Lung (tissue), 12 donors: ENCODE results near the gene SH3BP4. TPM values are rescaled to one million over a fixed set of nuclear protein-coding genes. Genes with fewer than 3 reads are reported as not detected.

Experiments
- ATAC-seq: fragments of 200-7000 bp; cut with Tn5 transposase; one replicate; pipeline ENCODE4 v1.9.1; 2020; ENCODE audit warnings: moderate number of reproducible peaks; ENCODE audit not compliant: insufficient read depth, low FRiP score
- DNase-seq, 3 donors: peaks; one replicate each; pipeline ENCODE4 v3.0.0-alpha.2; 2013 to 2017
- H3K27ac ChIP-seq, 2 donors: one replicate each; pipeline ENCODE4 v1.5.1; 2013; ENCODE audit warnings: mild to moderate bottlenecking in 2 of 2, moderate library complexity in 2 of 2, control low read depth in 1 of 2, inconsistent platforms in 1 of 2, low read depth in 1 of 2, low read length in 1 of 2
- H3K27me3 ChIP-seq, 3 donors: one replicate each; pipeline ENCODE4 v1.5.1; 2013; ENCODE audit warnings: low read length in 2 of 3; ENCODE audit not compliant: control insufficient read depth in 3 of 3, insufficient read depth in 3 of 3
- H3K36me3 ChIP-seq, 4 donors: one replicate each; pipeline ENCODE4 v1.5.1; 2013; ENCODE audit warnings: low read length in 4 of 4, mild to moderate bottlenecking in 1 of 4, moderate library complexity in 1 of 4; ENCODE audit not compliant: control insufficient read depth in 4 of 4, insufficient read depth in 4 of 4
- H3K4me1 ChIP-seq, 5 donors: one replicate each; pipeline ENCODE4 v1.5.1; 2013; ENCODE audit warnings: low read length in 5 of 5, mild to moderate bottlenecking in 2 of 5, moderate library complexity in 1 of 5; ENCODE audit not compliant: control insufficient read depth in 5 of 5, insufficient read depth in 5 of 5
- H3K4me3 ChIP-seq: one replicate; pipeline ENCODE4 v1.5.1; 2013; ENCODE audit warnings: mild to moderate bottlenecking, control low read depth, moderate library complexity
- H3K9ac ChIP-seq, 2 donors: one replicate each; pipeline ENCODE4 v1.5.1; 2013; ENCODE audit warnings: low read length in 2 of 2, control low read depth in 1 of 2; ENCODE audit not compliant: insufficient read depth in 1 of 2
- H3K9me3 ChIP-seq, 4 donors: one replicate each; pipeline ENCODE4 v1.5.1; 2013; ENCODE audit warnings: low read length in 3 of 4, mild to moderate bottlenecking in 1 of 4, moderate library complexity in 1 of 4; ENCODE audit not compliant: control insufficient read depth in 4 of 4, insufficient read depth in 3 of 4
- CTCF ChIP-seq: IDR thresholded peaks from 2 replicates; pipeline ENCODE4 v1.5.1; 2012; ENCODE audit warnings: mild to moderate bottlenecking; ENCODE audit errors: control extremely low read depth, extremely low read depth
- WGBS, 2 donors: extraction: QIAGEN DNeasy Blood & Tissue Kit; methylation state at CpG; one replicate each; pipeline ENCODE4 v1.1.7; 2013; 5-methylcytosine and 5-hydroxymethylcytosine counted together
- polyA plus RNA-seq, 2 donors: library from polyadenylated mRNA; stranded (reverse); fragments of 200-250 nt; gene quantifications; one replicate each; pipeline ENCODE4 v1.2.1, GENCODE V29; 2013
- total RNA-seq, 2 donors: library from RNA; depleted of rRNA in 1 of 2; stranded (reverse); fragments of >200 nt in 1 of 2; gene quantifications; one replicate each; pipeline ENCODE4 v1.2.1, GENCODE V29; 2014 to 2021
- donor health status: control.
- donor health status: control.
- donor health status: Bipolar disorder and iron deficiency.
- donor health status: healthy.
- donor health status: DM: yes; HTN: yes; CAD: no.

The SH3BP4 gene
- total and polyA plus RNA-seq, 4 donors = 12.0 to 36.5 (median 18.2) TPM

GRCh38 chr2:235002198-235003095 lies 50.6 kb downstream of the SH3BP4 start:
- Histone ChIP-seq H3K27me3 (no peaks in the 10 kb centered on the region), H3K9me3 (no peaks in the 10 kb centered on the region), H3K27ac (no peak overlapping the region), H3K4me1 (peaks cover 0 to 46% (median 16%) of the 10 kb centered on the region in 5 donors), H3K9ac (no peak overlapping the region), H3K36me3 (peaks cover 0 to 5% (median 1%) of the 10 kb centered on the region in 4 donors), H3K4me3 (no peak overlapping the region)
- DNase-seq = no peak
- WGBS, 2 donors = 76 to 78% methylated on average over 16 of the region's 16 CpGs
- ATAC-seq = no peak
- no peak for TF ChIP-seq CTCF

- Histone ChIP-seq H3K9me3 (no peaks in the 10 kb centered on the region), H3K4me3 (no peak overlapping the region), H3K27ac (no peak overlapping the region), H3K36me3 (peaks cover 0 to 5% (median 1%) of the 10 kb centered on the region in 4 donors), H3K9ac (no peak overlapping the region), H3K4me1 (peaks cover 0 to 54% (median 24%) of the 10 kb centered on the region in 5 donors), H3K27me3 (no peaks in the 10 kb centered on the region)
- ATAC-seq (no peak), DNase-seq (no peak)
- 85 to 89% methylated on average over 12 of the region's 12 CpGs for WGBS, 2 donors
- no peak for TF ChIP-seq CTCF
These were observed 51.4 kb downstream of the SH3BP4 start for GRCh38 chr2:235003096-235003775.

GRCh38 chr2:235004329-235004903 lies 52.6 kb downstream of the SH3BP4 start:
- ATAC-seq = no peak
- H3K36me3 ChIP-seq = peaks cover 0 to 2% (median 0%) of the 10 kb centered on the region in 4 donors
- H3K9me3 ChIP-seq = no peaks in the 10 kb centered on the region
- no peak overlapping the region for H3K9ac ChIP-seq
- H3K4me1 ChIP-seq = peaks cover 0 to 52% (median 19%) of the 10 kb centered on the region in 5 donors
- no peaks in the 10 kb centered on the region for H3K27me3 ChIP-seq
- H3K4me3 ChIP-seq = no peak overlapping the region
- WGBS, 2 donors = 82 to 86% methylated on average over 6 of the region's 6 CpGs
- DNase-seq = no peak
- H3K27ac ChIP-seq = no peak overlapping the region
- no peak for TF ChIP-seq CTCF
